Activated B cell treated with CpG ODN at 0.5 μM for 24 hours (primary cell): ENCODE results near the gene TRAF3IP3. TPM values are rescaled to one million over a fixed set of nuclear protein-coding genes. Genes with fewer than 3 reads are reported as not detected.
"Not testable (repeated sequence)": the region's sequence is repeated elsewhere in the genome, so short reads cannot be mapped to it uniquely, and the experiment has no call there.

Experiments used
- ATAC-seq: fragments of 200-7000 bp; cut with Tn5 transposase; one replicate; pipeline ENCODE4 v1.10.0; 2021; ENCODE audit warnings: low read depth, mild to moderate bottlenecking, moderate library complexity
- CTCF ChIA-PET: fragments of 350-600 bp; sonication (Branson Sonifier 250); formaldehyde crosslinking; loops from one replicate; lab custom pipeline; 2021; ENCODE audit warnings: antibody characterized with exemption; lab: Charles Lee
- POLR2A ChIA-PET: fragments of 350-600 bp; sonication (Branson Sonifier 250); formaldehyde crosslinking; loops from one replicate; lab custom pipeline; 2021; ENCODE audit warnings: antibody characterized with exemption; lab: Charles Lee
- DNase-seq: peaks from one replicate; pipeline ENCODE4 v3.0.0; 2022
- H3K27ac Mint-ChIP-seq: one replicate; pipeline ENCODE4 v1.8.0; 2020; ENCODE audit warnings: mixed read lengths
- H3K27me3 Mint-ChIP-seq: one replicate; pipeline ENCODE4 v1.8.0; 2021; ENCODE audit warnings: mixed read lengths
- H3K36me3 Mint-ChIP-seq: one replicate; pipeline ENCODE4 v1.8.0; 2021; ENCODE audit warnings: low read depth, mixed read lengths
- H3K4me1 Mint-ChIP-seq: one replicate; pipeline ENCODE4 v1.8.0; 2021; ENCODE audit warnings: mixed read lengths
- H3K4me3 Mint-ChIP-seq: one replicate; pipeline ENCODE4 v1.8.0; 2020; ENCODE audit warnings: mild to moderate bottlenecking, mixed read lengths
- H3K9me3 Mint-ChIP-seq: one replicate; pipeline ENCODE4 v1.8.0; 2020; ENCODE audit warnings: mixed read lengths
- intact Hi-C: fragments of 100-400 bp; cut with micrococcal nuclease; formaldehyde crosslinking; loops from one replicate; pipeline ENCODE4 v1.15.1; 2024
- total RNA-seq: library from RNA; stranded (reverse); gene quantifications from 2 replicates; pipeline ENCODE4 v1.2.3, GENCODE V29; 2022
- TF ChIP-seq, protein P1 (sequence below): fragments of 200-600 bp; IDR thresholded peaks from one replicate; pipeline ENCODE4 v1.8.0; 2022; ENCODE audit warnings: antibody characterized with exemption, mild to moderate bottlenecking

Gene TRAF3IP3
- total RNA-seq, 1 donor from 2014 or later, result 166 TPM

DNA sequence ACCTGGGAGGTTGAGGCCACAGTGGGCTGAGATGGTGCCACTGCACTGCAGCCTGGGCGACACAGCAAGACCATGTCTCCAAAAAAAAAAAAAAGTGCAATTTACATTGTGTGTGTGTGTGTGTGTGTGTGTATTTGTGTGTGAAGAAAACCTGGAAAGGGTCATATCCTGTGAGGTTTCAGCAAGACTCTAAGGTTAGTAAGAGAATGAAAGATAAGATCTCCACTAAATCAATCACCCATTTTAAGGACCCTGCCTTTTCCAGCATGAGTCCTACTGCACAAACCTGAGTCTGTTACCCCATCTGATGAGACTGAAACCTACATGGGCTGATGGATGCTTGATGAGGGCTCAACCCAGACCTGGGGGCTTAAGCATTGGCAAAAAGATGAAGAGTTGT lies 33.4 kb downstream of the TRAF3IP3 start:
- POLR2A ChIA-PET, result no interaction called here
- TF ChIP-seq, protein P1, sequence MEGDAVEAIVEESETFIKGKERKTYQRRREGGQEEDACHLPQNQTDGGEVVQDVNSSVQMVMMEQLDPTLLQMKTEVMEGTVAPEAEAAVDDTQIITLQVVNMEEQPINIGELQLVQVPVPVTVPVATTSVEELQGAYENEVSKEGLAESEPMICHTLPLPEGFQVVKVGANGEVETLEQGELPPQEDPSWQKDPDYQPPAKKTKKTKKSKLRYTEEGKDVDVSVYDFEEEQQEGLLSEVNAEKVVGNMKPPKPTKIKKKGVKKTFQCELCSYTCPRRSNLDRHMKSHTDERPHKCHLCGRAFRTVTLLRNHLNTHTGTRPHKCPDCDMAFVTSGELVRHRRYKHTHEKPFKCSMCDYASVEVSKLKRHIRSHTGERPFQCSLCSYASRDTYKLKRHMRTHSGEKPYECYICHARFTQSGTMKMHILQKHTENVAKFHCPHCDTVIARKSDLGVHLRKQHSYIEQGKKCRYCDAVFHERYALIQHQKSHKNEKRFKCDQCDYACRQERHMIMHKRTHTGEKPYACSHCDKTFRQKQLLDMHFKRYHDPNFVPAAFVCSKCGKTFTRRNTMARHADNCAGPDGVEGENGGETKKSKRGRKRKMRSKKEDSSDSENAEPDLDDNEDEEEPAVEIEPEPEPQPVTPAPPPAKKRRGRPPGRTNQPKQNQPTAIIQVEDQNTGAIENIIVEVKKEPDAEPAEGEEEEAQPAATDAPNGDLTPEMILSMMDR, result no peak

GRCh38 chr1:209790286-209791193 lies 34.7 kb downstream of the TRAF3IP3 start:
- H3K9me3 Mint-ChIP-seq, result peaks cover 1% of the 10 kb centered on the region
- H3K36me3 Mint-ChIP-seq, result no peaks in the 10 kb centered on the region
- H3K27me3 Mint-ChIP-seq, result peaks cover 47% of the 10 kb centered on the region
- TF ChIP-seq, protein P1, result no peak
- H3K4me1 Mint-ChIP-seq, result no peaks in the 10 kb centered on the region
- ChIA-PET POLR2A (no interaction called here), CTCF (no interaction called here)
- intact Hi-C loops, result no loop called here
- H3K27ac Mint-ChIP-seq, result no peak overlapping the region
- no peak overlapping the region for H3K4me3 Mint-ChIP-seq
- ATAC-seq (no peak), DNase-seq (no peak)

More for the DNA sequence above, 33.4 kb downstream of the TRAF3IP3 start:
- Mint-ChIP-seq H3K4me1 (peaks cover 10% of the 10 kb centered on the region), H3K27ac (no peak overlapping the region), H3K27me3 (peaks cover 38% of the 10 kb centered on the region), H3K4me3 (no peak overlapping the region), H3K9me3 (peaks cover 3% of the 10 kb centered on the region), H3K36me3 (peaks cover 3% of the 10 kb centered on the region)
- DNase-seq (no peak), ATAC-seq (no peak)
- CTCF ChIA-PET, result no interaction called here
- intact Hi-C loops, result loop anchor here (10.0 kb wide), 1 partner anchor 1466 kb away; the partner anchor contains the start of gene RCOR3

DNA sequence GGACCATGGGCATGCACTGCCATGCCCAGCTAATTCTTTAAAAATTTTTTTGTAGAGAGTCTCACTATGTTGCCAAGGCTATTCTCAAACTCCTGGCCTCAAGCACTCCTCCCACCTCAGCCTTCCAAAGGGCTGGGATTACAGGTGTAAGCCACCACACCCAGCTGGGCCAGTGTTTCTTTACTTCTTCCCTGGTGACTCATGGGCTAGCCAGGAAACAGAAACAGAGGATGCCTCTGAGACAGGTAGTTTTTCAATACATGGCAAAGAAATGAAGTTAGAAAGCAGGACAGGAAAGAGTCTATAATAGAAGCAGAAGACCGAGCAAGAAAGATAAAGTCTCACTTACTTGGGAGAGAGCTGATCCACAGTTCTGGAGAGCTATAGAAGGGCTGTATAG lies 36.1 kb downstream of the TRAF3IP3 start:
- ChIA-PET POLR2A (interaction anchor here (0.8 kb wide), 1 partner anchor 22 kb away, joined by 4 read pairs; no protein-coding TSS in a partner anchor), CTCF (no interaction called here)
- H3K27me3 Mint-ChIP-seq, result peaks cover 45% of the 10 kb centered on the region

DNA sequence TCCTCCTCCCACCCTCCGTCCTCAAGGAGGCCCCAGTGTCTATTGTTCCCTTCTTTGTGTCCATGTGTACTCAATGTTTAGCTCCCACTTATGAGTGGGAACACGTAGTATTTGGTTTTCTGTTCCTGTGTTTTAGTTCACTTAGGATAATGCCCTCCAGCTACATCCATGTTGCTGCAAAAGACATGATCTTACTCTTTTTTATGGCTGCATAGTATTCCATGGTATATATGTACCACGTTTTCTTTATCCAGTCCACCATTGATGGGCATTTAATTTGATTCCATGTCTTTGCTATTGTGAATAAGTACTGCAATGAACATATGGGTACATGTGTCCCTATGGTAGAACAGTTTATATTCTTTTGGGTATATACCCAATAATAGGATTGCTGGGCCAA lies 37.9 kb downstream of the TRAF3IP3 start:
- H3K9me3 Mint-ChIP-seq, DNase-seq, ATAC-seq, H3K27ac Mint-ChIP-seq, CTCF ChIA-PET, POLR2A ChIA-PET, H3K36me3 Mint-ChIP-seq, H3K4me3 Mint-ChIP-seq, intact Hi-C loops, H3K4me1 Mint-ChIP-seq: not testable (repeated sequence)
- H3K27me3 Mint-ChIP-seq, result peaks cover 45% of the 10 kb centered on the region

More for the DNA sequence above, 36.1 kb downstream of the TRAF3IP3 start:
- Mint-ChIP-seq H3K27ac (no peak overlapping the region), H3K4me1 (no peaks in the 10 kb centered on the region), H3K4me3 (no peak overlapping the region), H3K36me3 (no peaks in the 10 kb centered on the region), H3K9me3 (no peaks in the 10 kb centered on the region)
- TF ChIP-seq, protein P1, result no peak
- ATAC-seq, result no peak
- intact Hi-C loops, result no loop called here
- DNase-seq, result no peak

DNA sequence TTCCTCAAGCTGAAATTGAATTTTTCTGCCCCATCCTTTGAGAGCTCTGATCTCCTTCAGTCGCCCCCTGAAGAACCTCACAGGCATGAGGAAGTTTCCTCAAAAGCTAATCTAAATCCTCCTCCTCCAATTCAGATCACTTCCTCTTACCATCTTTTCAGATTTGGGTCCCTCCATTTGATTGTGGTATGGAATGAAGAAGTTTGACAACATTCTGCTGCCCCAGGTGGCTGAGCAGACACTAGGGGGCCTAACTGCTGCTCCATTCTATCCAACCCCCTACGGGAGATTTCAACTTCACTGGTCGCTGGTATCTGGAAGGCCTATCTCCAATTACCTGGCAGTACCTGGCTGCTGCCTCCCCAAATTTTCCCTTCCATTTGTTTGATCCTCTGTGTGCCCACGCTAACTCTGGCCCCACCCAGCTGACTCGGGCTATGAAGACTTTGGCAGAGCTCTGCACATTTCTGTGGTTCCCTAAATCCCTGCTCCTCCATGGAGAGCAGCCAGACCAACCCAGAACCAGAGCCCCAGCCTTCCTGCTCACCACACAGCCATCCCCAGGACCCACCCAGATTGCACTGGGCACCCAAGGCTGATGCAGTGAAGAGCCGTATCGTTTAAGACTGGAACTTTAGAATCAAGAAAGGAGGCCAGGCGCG lies 42.3 kb downstream of the TRAF3IP3 start:
- CTCF ChIA-PET, result no interaction called here
- Mint-ChIP-seq H3K9me3 (no peaks in the 10 kb centered on the region), H3K27ac (no peak overlapping the region), H3K4me1 (peaks cover 4% of the 10 kb centered on the region), H3K36me3 (no peaks in the 10 kb centered on the region), H3K4me3 (no peak overlapping the region), H3K27me3 (peaks cover 39% of the 10 kb centered on the region)
- ATAC-seq (no peak), DNase-seq (no peak)
- intact Hi-C loops, result no loop called here
- TF ChIP-seq, protein P1, result no peak
- POLR2A ChIA-PET, result no interaction called here
